ENCODE results near the gene SPTSSA. TPM values are rescaled to one million over a fixed set of nuclear protein-coding genes. Genes with fewer than 3 reads are reported as not detected.

Gene SPTSSA
- total RNA-seq, 1 donor from 2014 or later, result 16.5 TPM

DNA sequence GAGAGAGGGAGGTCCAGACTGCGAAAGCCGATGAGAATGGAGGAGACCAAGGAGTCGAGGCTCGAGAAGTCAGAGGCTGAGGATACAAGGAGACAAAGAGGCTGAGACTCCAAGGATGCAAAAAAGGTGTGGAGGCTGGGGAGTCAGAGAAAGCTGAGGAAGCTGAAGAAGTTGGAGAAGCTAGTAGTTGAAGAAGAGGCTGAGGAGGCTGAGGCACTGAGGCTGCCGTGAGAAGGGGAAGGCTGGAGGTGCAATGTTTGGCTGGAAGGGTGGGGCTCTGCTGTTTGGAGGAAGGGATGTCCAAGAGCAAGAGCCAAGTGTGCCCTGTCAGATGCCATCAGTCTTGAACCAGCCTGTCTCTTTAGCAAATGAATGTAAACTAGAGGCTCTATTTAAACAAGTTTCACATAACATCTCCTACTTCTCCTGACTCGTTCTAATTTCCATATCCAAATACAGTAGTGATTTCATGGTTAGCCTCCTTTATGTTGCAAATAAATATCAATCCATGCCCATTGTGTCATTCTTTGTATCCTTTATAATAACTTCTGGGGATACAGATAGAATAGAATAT, 10.8 kb upstream of the SPTSSA start:
- no peak for DNase-seq (ENCODE audit: low read depth in 2 of 2)

DNA sequence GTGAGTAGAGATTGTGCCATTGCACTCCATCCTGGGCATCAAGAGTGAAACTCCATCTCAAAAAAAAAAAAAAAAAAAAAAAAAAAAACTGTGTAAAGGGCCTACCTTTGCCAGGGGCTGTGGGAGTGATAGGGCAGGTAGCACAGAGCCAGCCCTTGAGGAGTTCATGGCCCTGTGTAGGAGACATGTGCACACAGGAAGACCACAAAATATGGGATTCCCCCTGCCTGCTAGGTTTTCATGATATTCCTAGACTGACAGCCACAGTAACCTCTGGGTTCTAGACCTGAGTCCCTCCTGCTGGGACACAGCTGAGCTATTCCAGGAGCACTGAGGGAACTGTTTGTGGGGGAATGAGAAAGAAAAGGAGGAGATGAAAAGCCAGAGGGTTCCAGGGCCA, 8.3 kb upstream of the SPTSSA start:
- no peak for DNase-seq (ENCODE audit: low read depth in 2 of 2)

DNA sequence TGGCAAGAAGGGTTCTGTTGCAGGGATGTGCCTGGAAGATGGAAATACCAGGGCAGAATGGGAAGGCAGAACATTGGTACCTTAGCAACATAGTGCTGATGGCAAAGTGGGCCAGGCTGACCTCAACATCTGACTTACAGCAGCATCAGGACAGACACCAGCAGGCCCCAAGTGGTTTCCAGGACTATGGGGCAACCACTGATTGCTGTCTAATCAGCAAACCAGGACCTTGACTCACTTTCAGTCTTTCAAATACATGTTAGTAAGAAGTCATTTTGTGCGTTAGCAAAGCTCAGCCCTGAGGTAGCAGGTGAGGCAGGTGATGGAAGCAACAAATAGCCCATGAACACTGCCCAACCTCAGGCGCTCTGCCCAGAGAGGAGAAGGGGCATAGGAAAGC, 4.7 kb upstream of the SPTSSA start:
- DNase-seq (ENCODE audit: low read depth in 2 of 2), result no peak

DNA sequence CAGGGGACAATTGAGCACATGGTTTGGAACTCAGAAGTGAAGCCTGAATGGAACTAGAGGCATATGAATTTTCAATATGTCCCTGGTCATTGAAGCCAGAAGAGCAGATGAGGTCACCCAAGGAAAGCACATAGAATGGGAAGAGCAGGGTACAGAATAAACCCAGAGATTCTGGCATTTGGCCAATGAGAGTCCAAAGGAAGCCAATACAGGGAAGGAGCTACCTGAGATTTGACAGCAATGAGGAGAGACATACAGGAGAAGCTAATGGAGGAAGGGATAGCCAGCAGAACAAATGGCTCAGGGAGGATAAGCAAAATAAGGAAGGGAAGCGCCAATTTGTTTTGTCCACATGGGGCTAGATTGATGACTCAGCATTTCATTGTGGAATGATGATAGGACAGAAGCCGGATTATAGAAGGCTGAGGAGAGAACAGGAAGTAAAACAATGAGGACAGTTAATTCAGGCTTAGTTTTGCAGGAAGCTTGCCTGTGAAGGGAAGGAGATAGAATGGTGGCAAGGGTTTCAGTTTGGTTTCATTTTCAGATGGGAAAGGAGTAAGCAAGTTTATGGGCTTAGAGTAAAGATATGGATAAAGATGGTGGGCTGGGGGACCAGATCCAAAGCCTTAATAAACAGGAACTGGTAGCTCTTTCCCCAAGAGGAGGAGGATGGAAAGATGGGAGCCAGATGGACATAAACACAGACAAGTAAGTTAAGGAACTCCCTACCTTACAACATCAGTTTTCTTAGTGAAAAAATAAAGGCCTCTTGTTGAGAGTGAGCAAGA, 3.2 kb upstream of the SPTSSA start:
- peak; percentile 49 to 74 for DNase-seq (ENCODE audit: low read depth in 2 of 2)

DNA sequence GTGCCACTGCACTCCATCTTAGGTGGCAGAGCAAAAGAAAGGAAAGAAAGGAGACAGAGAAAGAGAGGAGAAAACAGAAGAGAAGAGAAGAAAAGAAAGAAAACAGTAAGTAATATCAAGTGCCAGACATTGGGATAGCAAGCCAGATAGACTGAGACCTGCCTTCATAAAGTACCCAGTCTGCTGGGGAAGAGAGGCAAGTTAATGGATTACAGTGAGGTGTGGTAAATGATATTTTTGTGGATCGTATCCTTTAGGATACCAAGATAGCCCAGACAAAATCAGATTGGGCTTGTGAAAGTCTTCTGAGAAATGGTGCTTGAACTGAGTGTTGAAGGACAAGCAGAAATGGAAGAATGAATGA, 1.5 kb upstream of the SPTSSA start:
- DNase-seq (ENCODE audit: low read depth in 2 of 2), result no peak

DNA sequence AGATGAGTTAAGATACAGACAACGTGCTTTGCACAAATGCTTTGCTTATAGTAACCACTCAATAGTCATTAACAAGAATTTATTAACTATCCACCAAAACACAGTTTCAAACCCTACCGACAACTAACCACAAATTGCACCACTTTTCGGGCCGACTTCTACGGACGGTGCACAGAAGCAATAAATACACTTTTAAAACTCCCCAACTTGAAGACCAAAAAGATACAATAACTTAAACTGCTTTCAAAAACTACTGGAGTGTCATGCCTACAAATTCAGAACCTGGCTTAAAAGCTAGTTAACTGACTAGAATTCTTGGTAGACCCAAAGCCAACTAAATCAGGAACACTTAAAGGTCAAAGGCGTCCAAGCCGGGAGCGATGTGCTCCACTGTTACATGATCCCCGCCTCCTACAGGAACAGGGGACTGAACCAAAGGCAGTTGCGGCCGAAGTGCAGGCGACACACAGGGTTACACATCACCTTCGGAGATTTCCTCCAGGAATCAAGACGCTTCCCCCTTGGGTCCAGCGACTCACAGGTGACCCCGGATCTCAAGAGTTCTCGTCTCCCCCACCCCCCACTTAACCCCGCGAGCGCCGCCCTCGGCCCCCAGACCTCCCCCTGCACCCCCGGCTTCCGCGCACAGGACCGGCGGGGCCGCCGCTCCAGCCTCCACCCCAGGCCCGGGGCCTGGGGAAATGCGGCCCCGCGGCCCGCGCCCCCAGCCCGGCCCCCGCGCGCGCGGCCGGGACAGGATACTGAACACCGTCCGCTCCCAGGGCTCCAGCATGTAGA, 507 bp downstream of the SPTSSA start:
- DNase-seq (ENCODE audit: low read depth in 2 of 2), result peak; percentile 51 to 52

DNA sequence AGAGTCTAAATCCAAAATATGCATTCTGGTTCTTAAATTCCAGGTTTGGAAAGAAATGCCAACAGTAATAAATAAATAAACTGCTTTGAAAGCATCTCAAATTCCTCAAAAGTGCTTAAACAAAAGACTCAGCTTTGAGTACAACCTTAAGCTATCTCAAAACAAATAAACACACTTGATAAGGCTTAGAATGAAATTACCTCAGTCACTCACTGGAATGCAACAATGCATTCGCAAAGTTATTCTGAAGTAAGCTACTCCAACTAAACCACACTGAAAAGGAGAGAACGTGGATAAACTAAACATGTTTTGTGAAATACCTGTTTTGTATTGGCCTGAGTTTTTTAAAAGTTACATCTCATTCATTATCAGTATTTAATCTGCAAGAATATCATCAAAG, 1.2 kb downstream of the SPTSSA start:
- peak in 1 of 2 donors; percentile 26 for DNase-seq (ENCODE audit: low read depth in 2 of 2)

DNA sequence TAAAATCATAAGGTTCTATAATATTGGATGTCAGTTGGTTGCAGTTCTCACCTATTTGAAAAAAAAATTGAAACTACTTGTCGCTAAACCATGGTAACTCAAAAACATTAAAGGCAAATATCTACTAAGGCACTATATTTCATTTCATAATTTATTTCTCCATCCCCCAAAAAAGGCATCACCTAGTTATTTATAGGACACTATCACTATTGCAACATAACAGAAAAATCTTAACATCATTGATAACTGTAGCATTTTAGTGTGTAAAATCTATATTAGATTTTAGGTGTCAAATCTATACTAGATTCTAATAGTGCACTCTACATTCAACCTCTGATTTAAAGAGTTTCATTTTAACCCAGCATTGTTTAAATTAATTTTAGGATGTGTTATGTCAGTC, 1.7 kb downstream of the SPTSSA start:
- no peak for DNase-seq (ENCODE audit: low read depth in 2 of 2)

DNA sequence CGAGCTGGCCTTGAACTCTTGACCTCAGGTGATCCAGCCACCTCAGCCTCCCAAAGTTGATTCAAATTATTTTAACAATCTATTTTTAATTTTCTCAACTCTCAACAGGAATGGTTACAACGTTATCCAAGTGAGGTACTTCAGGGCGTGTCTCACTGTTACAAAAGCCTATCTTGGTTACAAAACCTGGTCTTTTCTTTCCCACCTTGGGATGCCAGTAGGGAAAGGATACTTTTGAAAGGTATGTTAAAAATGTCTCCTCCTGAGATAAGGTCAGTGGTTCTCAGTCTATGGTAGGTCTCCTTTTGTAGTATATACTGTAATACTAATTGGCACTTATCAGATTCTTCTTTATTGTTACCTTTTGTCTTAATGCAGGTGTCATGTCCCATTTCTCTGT, 4.9 kb downstream of the SPTSSA start:
- DNase-seq (ENCODE audit: low read depth in 2 of 2), result no peak

DNA sequence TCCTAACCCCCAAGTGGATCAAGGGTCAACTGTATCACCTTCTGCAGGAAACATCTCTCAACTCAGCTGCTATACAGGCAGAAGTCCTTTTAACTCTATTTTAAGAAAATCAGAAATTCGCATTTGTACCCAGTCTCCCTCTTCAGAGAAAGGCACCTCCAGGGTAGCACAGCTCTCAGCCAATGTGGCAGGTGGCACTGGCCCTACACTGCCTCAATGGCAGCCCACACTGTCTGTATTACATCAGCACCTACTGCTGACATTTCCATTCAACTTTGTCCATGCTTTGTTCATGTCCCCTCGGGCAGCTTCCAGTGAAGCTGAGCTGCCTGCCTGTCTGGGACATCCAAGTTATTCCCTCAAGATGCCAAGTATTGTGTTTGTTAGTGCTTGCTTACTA, 8.8 kb downstream of the SPTSSA start:
- no peak for DNase-seq (ENCODE audit: low read depth in 2 of 2)

DNA sequence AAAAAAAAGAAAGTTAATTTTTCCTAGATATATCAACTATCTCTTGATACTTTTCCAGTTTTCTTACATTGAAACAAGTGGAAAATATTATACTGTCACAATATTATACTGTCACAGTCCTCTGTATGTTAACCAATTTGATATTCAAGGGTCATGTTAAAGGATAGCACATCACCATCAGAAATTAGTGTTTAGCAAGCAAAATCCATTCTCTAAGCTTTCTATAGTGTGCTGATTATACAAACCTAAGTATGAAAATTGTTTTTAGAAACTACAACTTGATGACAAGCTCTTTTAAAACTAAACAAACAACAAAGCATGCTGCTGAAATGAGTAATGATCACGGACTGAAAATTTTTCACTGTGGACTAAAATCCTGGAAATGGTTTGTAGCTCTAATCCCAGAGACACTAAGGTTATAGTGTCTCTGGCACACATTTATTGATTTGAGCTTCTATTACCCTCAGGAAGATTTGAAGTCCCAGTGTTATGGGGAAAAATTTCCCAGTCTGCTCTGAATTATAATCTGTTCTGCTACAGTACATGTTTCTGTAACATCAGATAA, 9.7 kb downstream of the SPTSSA start:
- no peak for DNase-seq (ENCODE audit: low read depth in 2 of 2)

DNA sequence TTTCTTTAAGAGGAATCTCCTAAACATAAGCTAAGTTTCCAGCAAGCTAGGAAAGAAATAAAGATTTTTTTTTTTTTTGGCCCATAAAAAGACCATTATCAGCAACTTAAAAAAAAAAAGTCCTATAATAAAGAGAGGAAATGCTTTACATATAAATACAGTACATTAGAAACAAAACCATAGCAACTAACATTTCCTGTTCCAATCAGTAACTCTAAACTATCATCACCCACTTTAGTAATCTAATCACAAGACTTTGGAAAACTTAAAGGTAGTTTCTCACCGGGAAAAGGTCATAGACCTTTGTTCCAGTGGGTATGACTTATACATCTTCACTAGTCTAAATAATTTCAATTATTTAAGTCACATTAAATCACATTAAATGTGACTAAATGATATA, 11.1 kb downstream of the SPTSSA start:
- peak in 1 of 2 donors; percentile 6 for DNase-seq (ENCODE audit: low read depth in 2 of 2)

DNA sequence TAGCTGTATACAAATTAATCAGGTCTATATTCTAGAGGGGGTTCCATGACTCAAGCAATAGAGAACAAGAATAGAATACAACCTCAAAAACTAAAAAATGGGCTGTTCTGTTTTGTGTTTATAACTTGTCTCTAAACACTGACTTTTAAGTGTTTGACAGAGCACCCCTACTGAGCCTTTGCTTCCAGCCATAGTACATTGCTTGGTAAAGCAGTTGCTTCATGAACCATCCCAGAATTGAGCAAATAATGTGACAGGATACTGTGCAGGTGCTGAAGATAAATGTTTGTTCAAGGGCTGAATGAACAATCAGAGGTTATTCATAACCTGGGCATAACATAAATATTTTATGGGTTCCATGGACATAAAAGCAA, 11.5 kb downstream of the SPTSSA start:
- no peak for DNase-seq (ENCODE audit: low read depth in 2 of 2)

DNA sequence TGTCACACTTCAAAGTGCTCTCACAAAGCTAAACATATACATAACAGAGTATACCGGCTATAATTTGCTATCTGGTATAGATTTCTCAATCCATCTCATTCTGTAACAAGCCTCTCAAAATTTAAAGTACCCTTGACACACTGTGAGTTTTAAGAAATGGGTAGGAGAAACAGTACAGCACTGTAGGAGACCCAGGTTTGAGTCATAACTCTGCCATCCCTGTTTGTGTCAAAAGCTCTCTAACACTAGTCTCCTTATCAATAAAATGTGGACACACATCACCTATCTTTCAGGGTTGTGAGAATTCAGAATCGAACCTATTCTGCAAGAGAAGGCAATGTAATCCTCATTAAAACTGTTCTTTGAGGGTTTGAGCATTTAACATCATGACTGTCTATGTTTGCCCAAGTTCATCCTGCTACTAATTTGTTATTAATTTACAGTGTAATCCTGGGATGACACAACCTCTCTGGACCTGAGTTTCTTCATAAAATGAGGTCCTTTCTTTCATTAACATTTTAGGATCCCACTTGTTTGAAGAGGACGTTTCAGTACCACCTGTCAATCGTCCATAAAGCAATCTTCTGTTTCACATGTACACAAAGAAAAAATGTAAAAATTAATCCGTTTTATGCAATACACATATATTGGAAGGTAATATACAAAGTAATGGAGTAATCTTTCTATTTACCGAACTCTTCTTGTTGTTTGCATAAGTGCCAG, 12.1 kb downstream of the SPTSSA start:
- no peak for DNase-seq (ENCODE audit: low read depth in 2 of 2)

DNA sequence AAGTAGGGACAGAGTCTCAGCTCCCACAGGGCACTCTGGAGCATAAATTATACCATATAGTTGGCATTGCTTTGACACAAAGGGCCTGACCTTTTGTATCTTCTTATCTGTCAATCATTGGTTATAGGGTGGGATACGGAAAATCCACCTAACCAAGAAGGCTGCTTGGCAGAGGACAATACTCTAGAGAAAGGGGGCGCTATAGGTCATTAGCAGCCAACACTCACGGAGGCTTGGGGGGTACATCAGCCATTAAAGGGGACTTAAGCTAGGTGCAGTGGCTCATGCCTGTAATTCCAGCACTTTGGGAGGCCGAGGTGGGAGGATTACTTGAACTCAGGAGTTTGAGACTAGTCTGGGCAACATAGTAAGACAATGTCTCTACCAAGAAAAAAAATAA, 22.9 kb downstream of the SPTSSA start:
- DNase-seq (ENCODE audit: low read depth in 2 of 2), result no peak

DNA sequence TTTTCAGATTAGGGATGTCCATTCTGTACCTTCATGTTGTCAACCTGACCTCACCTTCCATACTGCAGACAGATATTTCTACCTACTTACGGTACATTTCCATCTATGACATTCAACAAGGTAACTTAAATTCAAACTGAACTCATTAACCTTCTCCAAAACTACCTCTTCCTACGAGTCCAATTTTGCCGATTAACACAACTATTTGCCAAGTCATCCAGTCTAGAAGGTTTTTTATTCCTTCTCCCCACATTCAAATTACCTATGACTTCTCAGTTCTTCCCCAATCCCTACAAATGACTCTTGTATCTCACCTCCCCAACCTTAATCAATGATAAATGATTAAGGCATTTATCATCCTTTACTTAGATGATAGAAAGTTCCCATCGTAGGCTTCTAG, 23.6 kb downstream of the SPTSSA start:
- DNase-seq (ENCODE audit: low read depth in 2 of 2), result no peak

DNA sequence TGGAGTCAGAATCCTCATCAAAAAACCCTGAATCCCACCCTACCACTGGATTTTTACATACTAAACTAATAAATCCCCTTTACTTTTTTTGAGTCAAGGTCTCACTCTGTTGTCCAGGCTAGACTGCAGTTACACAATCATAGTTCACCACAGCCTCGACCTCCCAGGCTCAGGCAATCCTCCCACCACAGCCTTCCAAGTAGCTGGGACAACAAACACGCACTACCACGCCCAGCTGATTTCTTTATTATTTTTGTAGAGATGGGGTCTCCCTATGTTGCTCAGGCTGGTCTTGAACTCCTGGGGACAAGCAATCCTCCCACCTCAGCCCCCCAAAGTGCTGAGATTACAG, 24.3 kb downstream of the SPTSSA start:
- no peak for DNase-seq (ENCODE audit: low read depth in 2 of 2)

DNA sequence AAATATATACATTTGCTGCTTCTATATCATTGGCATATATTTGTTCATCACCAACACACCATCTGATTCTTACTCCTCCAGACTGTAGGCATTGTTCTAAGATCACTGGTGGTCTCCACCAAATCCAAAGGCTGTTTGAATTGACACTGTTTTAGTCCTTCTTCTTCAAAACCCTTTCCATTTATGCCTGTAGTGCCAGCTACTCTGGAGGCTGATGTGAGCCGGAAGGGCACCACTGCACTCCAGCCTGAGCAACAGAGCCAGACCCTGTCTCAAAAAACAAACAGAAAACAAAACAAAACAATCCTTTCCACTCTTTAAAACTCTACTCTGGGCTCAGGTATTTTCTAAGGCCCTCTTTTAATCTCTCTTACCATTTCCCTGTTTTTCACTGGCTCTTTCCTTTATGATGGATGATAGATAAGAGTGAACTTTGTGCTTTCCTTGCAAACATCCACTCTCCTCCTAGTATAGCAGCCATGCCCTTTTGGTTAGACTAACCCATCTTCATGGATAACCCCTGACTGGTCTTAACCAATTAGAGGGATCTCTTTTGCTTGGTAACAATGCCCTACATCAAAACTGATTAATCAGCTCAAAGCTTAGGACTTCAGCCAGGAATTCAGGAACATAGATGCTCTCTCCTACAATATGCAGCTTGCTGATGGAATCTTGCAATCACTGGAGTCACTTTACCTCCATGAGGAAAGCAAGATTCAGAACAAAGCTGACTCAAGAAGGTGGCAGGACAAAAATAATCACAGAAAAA, 24.9 kb downstream of the SPTSSA start:
- DNase-seq (ENCODE audit: low read depth in 2 of 2), result no peak

DNA sequence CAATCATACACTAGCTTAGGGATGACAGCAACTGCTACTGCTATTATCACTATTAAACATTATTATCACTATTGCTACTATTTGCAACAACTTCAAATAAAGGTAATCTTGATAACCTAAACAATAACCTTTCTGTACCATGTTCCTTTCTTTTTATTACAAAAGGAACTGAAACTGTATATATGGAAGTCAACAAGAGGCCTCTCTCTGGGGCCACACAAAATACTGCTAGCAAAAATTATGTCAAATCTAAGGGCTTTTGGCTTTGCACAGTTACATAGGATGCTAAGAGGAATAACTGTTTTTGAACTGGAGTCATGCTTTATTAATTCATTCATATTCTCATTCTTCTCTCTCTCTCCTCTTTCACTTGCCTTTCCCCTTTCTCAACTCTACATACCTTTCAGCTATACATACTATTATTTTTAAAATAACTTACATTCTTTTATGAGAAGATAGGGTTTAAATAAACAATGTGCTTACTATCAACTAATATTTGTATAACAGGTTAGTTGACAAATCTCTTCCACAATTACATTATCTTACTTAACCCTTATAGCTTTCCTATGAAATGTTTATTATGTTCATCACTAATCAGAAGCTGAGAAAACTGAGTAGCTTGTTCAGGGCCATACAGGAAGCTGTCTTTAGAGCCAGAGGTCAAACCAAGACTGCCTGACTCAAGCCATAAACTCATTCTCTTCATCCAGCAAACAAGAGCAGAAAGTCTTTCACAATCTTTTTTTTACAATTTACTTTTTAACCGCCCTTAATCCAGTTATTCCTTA, 25.7 kb downstream of the SPTSSA start:
- DNase-seq (ENCODE audit: low read depth in 2 of 2), result peak in 1 of 2 donors; percentile 43

DNA sequence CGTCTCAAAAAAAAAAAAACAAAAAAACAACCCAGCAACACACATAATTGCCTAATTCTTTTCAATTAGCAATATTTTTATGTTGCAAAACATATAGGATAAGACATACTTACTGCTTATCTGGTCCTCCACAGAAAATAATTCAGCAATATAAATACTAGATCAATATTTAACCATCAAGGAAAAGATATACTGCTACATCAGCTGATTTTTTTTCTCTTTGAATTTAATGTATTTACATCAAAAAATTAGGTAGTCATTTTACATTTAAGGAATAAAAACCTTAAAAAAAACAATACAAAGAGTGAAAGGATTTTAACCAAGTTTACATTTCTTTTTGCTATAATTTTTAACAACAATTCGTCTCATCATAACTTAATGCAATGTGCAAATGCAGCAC, 28.1 kb downstream of the SPTSSA start:
- DNase-seq (ENCODE audit: low read depth in 2 of 2), result no peak
